Gastrocnemius medialis (tissue), 4 donors: ENCODE results near the gene HLCS.

Source experiments
- POLR2A ChIP-seq, 2 donors: fragments of 450-650 bp; IDR thresholded peaks; one replicate each; pipeline ENCODE4 v1.6.1; 2017; ENCODE audit warnings: antibody characterized with exemption in 2 of 2, mild to moderate bottlenecking in 2 of 2, moderate library complexity in 2 of 2
- TF ChIP-seq, protein P1 (sequence below), 5 experiments: fragments of 450-650 bp in 3 of 5; fragments of 200-600 bp in 2 of 5; sonication (generic) in 2 of 5; IDR thresholded peaks in 4 of 5; conservative IDR thresholded peaks in 1 of 5; 1 replicate in 4 of 5; 2 replicates in 1 of 5; pipeline ENCODE4 v1.5.1; 2016 to 2019; ENCODE audit warnings: antibody characterized with exemption in 5 of 5, mild to moderate bottlenecking in 3 of 5, moderate library complexity in 3 of 5

DNA sequence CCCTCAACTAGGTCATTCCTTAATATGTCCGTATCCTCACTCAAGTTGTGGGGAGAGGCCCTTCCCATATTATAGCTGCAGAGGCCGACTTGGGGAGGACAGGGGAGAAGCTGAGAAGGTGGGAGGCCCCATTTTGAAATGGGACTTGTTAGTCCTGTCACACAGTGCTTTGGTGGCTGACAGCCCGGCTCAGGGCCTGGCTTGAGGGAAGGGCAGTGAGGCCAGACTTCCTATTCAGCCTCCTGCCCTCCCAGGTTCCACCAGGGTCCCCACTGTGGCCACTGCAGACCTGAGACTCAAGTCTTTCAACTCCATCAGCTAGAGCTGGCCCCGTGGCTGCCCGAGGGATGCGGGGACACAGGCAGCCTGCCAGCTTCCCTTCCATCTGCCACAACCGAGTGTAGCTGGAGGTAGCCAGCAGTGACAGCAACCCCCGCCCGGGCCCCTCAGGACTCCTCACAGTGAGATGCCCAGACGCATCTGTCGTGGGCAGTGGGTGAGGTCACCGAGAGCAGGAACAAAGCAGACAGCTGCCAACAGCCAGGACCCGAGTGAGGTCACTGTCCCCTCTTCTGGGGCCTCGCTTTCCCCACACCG is 230.6 kb downstream of the HLCS start:
- TF ChIP-seq, protein P1, sequence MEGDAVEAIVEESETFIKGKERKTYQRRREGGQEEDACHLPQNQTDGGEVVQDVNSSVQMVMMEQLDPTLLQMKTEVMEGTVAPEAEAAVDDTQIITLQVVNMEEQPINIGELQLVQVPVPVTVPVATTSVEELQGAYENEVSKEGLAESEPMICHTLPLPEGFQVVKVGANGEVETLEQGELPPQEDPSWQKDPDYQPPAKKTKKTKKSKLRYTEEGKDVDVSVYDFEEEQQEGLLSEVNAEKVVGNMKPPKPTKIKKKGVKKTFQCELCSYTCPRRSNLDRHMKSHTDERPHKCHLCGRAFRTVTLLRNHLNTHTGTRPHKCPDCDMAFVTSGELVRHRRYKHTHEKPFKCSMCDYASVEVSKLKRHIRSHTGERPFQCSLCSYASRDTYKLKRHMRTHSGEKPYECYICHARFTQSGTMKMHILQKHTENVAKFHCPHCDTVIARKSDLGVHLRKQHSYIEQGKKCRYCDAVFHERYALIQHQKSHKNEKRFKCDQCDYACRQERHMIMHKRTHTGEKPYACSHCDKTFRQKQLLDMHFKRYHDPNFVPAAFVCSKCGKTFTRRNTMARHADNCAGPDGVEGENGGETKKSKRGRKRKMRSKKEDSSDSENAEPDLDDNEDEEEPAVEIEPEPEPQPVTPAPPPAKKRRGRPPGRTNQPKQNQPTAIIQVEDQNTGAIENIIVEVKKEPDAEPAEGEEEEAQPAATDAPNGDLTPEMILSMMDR (IDR thresholded peaks at IDR 0.05 in 4 of 5, conservative IDR thresholded peaks at IDR 0.05 in 1 of 5), result no peak
- TF ChIP-seq POLR2A (IDR thresholded peaks at IDR 0.05), result no peak
